GM06990 (cell line): Measurements from ENCODE around the gene SLFN5.
"Not testable (repeated sequence)": the region's sequence is repeated elsewhere in the genome, so short reads cannot be mapped to it uniquely, and the experiment has no call there.

Experiments used
- DNase-seq: peaks from one replicate; pipeline ENCODE4 v3.0.0-alpha.2; 2011; ENCODE audit not compliant: insufficient read length; ENCODE audit errors: extremely low read depth
- H3K27me3 ChIP-seq: replicated peaks from 2 replicates; pipeline ENCODE4 v1.6.0; 2011; ENCODE audit warnings: low read length; ENCODE audit not compliant: control insufficient read depth, insufficient read depth
- H3K36me3 ChIP-seq: 2 replicates; pipeline ENCODE4 v1.5.1; 2011; ENCODE audit warnings: low read length; ENCODE audit not compliant: control insufficient read depth, insufficient read depth
- H3K4me3 ChIP-seq: replicated peaks from 2 replicates; pipeline ENCODE4 v1.5.1; 2011; ENCODE audit warnings: low read depth, mild to moderate bottlenecking, control low read depth, low read length
- TF ChIP-seq, protein P1 (sequence below): IDR thresholded peaks from 2 replicates; pipeline ENCODE4 v1.5.1; 2011; ENCODE audit warnings: low read length, control low read depth, mild to moderate bottlenecking, inconsistent platforms; ENCODE audit not compliant: insufficient read depth, poor library complexity, severe bottlenecking

SLFN5 gene

DNA sequence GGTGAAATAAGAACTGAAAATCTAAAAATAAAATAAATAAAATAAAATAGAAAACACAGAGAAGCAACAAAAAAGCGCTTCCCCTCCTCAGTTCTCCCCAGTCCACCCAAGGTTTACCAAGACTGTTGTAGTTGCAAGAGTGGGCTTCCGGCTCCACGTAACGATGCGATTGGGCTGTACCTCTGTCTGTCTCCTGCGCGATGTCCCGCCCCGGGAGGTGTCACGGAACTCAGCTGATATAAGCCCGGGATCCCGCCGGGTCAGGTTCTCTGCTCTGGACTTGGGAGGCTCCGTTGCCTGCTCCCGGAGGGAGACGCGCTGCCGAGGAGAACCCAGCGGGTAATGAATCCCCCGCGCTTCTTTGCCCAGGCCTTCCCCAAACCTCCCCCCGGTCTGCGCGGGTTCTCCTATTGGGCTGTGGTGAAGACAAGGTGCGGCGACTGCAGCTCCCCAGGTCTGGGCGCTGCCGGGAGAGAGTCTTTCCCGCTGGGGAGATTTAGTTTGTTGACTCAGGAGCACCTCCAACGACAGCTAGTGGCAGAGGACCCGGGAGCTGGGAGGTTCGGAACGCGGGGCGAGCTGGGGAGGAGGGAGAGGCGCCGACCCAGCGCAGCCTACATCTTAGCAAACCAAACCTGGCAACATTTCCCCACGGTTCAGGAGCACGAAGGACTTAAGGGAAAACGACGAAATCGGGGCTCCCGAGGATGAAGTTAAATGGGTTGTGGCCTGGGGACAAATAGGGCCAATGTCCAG lies at the start of gene SLFN5:
Gene SLFN5, plus strand, starts transcription at position 268 of the 756 bp plus-strand sequence. CDS start 15,619 bp downstream, outside the sequence.
- H3K27me3 ChIP-seq = no peaks in the 10 kb centered on the region
- DNase-seq = peak; percentile 91
- H3K4me3 ChIP-seq = peak within 1 kb of the TSS; percentile 88
- H3K36me3 ChIP-seq = peaks cover 3% of the 10 kb centered on the region; the same call in 1 of the 2 replicates
- TF ChIP-seq, protein P1, sequence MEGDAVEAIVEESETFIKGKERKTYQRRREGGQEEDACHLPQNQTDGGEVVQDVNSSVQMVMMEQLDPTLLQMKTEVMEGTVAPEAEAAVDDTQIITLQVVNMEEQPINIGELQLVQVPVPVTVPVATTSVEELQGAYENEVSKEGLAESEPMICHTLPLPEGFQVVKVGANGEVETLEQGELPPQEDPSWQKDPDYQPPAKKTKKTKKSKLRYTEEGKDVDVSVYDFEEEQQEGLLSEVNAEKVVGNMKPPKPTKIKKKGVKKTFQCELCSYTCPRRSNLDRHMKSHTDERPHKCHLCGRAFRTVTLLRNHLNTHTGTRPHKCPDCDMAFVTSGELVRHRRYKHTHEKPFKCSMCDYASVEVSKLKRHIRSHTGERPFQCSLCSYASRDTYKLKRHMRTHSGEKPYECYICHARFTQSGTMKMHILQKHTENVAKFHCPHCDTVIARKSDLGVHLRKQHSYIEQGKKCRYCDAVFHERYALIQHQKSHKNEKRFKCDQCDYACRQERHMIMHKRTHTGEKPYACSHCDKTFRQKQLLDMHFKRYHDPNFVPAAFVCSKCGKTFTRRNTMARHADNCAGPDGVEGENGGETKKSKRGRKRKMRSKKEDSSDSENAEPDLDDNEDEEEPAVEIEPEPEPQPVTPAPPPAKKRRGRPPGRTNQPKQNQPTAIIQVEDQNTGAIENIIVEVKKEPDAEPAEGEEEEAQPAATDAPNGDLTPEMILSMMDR = no peak

DNA sequence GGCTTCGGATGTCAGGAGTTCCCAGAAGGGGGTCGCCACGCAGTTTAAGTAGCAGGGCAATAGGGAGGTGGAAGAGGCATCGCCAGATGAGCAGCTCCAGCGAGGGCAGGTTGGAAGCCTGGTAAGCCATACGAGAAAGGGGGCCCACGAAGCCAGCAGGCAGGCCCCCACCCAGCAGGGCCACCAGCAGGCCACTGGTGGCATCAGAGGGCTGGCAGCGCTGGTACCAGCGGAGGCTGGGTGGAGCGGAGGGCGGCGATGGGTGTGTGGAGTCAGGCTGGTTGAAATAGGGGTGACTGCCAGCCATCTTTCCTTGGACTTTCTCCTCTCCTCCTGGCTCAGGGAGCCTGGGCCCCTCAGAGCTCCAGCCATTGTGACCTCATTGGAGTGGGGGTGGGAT lies 48.9 kb upstream of the SLFN5 start, which contains the start of gene SLC35G3:
Gene SLC35G3, minus strand, starts transcription at position 393 of the 400 bp plus-strand sequence. Its CDS starts 86 bp downstream, at position 307.
- not testable (repeated sequence) for H3K4me3 ChIP-seq, H3K27me3 ChIP-seq, H3K36me3 ChIP-seq, DNase-seq

DNA sequence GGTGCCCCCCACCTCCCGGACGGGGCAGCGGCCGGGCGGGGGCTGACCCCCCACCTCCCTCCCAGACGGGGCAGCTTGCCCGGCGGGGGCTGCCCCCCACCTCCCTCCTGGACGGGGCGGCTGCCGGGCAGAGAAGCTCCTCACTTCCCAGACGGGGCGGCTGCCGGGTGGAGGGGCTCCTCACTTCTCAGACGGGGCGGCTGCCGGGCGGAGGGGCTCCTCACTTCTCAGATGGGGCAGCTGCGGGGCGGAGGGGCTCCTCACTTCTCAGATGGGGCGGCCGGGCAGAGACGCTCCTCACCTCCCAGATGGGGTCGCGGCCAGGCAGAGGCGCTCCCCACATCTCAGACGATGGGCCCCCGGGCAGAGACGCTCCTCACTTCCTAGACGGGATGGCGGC lies 47.8 kb upstream of the SLFN5 start:
- H3K36me3 ChIP-seq, DNase-seq, H3K27me3 ChIP-seq, H3K4me3 ChIP-seq: not testable (repeated sequence)

DNA sequence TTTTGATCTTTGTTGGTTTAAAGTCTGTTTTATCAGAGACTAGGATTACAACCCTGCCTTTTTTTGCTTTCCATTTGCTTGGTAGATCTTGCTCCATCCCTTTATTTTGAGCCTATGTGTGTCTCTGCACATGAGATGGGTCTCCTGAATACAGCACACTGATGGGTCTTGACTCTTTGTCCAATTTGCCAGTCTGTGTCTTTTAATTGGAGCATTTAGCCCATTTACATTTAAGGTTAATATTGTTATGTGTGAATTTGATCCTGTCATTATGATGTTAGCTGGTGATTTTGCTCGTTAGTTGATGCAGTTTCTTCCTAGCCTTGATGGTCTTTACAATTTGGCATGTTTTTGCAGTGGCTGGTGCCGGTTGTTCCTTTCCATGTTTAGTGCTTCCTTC lies 40.3 kb upstream of the SLFN5 start:
- H3K4me3 ChIP-seq, DNase-seq, H3K36me3 ChIP-seq, H3K27me3 ChIP-seq: not testable (repeated sequence)

DNA sequence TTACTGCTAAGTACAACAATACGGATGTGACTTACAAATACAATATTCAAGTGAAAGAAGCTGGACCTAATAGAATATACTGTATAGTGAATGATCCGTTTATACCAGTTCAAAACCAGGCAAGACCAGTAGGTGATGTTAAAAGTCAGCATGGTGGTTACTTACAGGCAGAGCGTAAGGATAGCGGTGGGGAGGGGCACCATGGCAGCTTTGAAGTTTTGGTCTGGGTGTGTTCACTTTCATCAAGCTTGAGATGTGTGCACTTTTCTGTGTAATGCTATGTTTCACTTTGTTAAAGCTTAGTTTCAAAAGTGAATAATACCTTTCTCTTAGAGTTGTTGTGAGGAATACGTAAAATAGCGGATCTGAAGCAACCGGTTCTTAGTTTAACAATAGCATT lies 32.1 kb upstream of the SLFN5 start:
- Histone ChIP-seq H3K27me3 (no peaks in the 10 kb centered on the region), H3K4me3 (no peak overlapping the region), H3K36me3 (no peaks in the 10 kb centered on the region)
- TF ChIP-seq, protein P1 = no peak
- DNase-seq = no peak

DNA sequence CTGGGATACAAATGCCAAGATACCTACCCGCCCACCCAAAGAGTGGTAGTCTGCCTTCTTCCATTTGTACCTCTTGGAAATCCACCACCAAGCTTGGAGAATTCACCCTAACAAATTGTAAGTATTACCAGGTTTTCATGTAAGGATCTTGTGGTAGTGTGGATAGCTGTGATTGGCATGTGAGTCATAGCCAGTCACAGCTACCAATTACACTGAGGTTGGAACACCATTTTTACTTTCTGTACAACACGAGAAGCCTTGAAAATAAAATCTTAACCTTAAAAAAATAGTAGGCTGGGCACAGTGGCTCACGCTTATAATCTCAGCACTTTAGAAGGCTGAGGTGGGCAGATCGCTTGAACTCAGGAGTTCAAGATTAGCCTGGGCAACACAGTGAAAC lies 30.2 kb upstream of the SLFN5 start:
- no peak overlapping the region for H3K4me3 ChIP-seq
- no peaks in the 10 kb centered on the region for H3K27me3 ChIP-seq
- TF ChIP-seq, protein P1 = no peak
- no peaks in the 10 kb centered on the region for H3K36me3 ChIP-seq
- DNase-seq = no peak

DNA sequence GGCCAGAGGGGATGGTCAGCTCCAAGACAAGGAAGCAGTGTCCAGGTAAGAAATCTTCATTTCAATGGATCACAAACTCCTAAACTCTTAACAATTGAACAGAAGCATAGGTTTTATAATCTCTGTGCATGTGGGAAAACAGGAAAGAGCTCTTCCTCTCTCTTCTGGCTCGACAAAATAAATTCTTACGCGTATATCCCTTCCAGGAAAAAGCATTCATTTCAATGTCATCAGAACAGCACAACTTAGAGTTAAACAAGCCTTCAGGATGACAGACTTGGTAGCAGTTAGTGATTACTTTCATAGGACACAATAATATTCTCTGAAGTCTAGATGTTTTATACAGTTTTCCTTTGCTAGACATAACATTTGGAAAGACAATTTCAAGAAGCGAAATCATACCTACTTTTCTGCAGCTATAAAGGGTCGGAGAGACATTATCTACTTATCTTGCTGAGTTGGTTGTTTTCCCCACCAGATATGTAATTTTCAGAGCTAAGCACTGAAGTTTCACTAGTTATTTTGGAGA lies 29.4 kb upstream of the SLFN5 start:
- H3K36me3 ChIP-seq = no peaks in the 10 kb centered on the region
- no peak for DNase-seq
- H3K27me3 ChIP-seq = no peaks in the 10 kb centered on the region
- no peak overlapping the region for H3K4me3 ChIP-seq
- TF ChIP-seq, protein P1 = no peak
